K562 (cell line): ENCODE data around the gene CCL19. TPM values are rescaled to one million over a fixed set of nuclear protein-coding genes. Genes with fewer than 3 reads are reported as not detected.

ENCODE experiments used
- ESRRB ChIP-seq: fragments of 250-450 bp; sonication (Bioruptor Pico); IDR thresholded peaks from 2 replicates; pipeline ENCODE4 v1.5.0; 2020; ENCODE audit warnings: mild to moderate bottlenecking, moderate library complexity, borderline replicate concordance
- GATA2 ChIP-seq: sonication (generic); formaldehyde crosslinking; IDR thresholded peaks from 2 replicates; pipeline ENCODE4 v1.4.0; 2020; ENCODE audit warnings: mild to moderate bottlenecking, missing genetic modification reagents
- MCM2 ChIP-seq: fragments of 450-650 bp; IDR thresholded peaks from 2 replicates; pipeline ENCODE4 v1.6.1; 2017; ENCODE audit warnings: low read depth, mild to moderate bottlenecking
- PHF21A ChIP-seq: fragments of 450-650 bp; IDR thresholded peaks from 2 replicates; pipeline ENCODE4 v1.6.1; 2017; ENCODE audit warnings: low read depth, borderline replicate concordance
- POLR2AphosphoS2 ChIP-seq: IDR thresholded peaks from 2 replicates; pipeline ENCODE4 v1.6.1; 2012; ENCODE audit warnings: low read length, improper control_type of control experiment
- SRSF7 ChIP-seq: fragments of 200-400 bp; formaldehyde crosslinking; optimal IDR thresholded peaks from 2 replicates; pipeline ENCODE3; 2017; ENCODE audit warnings: mild to moderate bottlenecking, low read depth, low read length
- STAT5A ChIP-seq: IDR thresholded peaks from 2 replicates; pipeline ENCODE4 v1.6.1; 2012; ENCODE audit warnings: low read length, inconsistent platforms, borderline replicate concordance
- TEAD4 ChIP-seq, 2 experiments: sonication (generic) in 1 of 2; formaldehyde crosslinking in 1 of 2; IDR thresholded peaks; 2 replicates each; pipeline versions ENCODE4 v1.6.1 to v1.8.0; 2012 to 2022; ENCODE audit warnings: borderline replicate concordance in 1 of 2, inconsistent platforms in 1 of 2, low read length in 1 of 2, mild to moderate bottlenecking in 1 of 2, missing genetic modification reagents in 1 of 2
- ZBTB1 ChIP-seq: sonication (generic); formaldehyde crosslinking; IDR thresholded peaks from 2 replicates; pipeline ENCODE4 v1.8.1; 2023; ENCODE audit warnings: missing genetic modification reagents, low read depth, mild to moderate bottlenecking, borderline replicate concordance
- ZC3H4 ChIP-seq: sonication (generic); formaldehyde crosslinking; IDR thresholded peaks from 2 replicates; pipeline ENCODE4 v1.9.0; 2021; ENCODE audit warnings: missing genetic modification reagents, borderline replicate concordance
- ZNF134 ChIP-seq: fragments of 250-450 bp; sonication (Bioruptor Pico); conservative IDR thresholded peaks from 2 replicates; pipeline ENCODE4 v1.4.0; 2020
- ZNF507 ChIP-seq: conservative IDR thresholded peaks from 2 replicates; pipeline ENCODE4 v1.6.1; 2017; ENCODE audit warnings: missing genetic modification characterization, missing compliant biosample characterization
- polyA plus RNA-seq, 8 experiments: library from polyadenylated mRNA; depleted of rRNA in 4 of 8; stranded (reverse) in 5 of 8; unstranded in 3 of 8; fragments of >200 nt; fragmentation: Nextera tagmentation in 2 of 8; fragmentation: Illumina TruSeq in 1 of 8; extraction: Ambion mirVana in 2 of 8; extraction: Trizol in 1 of 8; gene quantifications; 2 replicates each; pipeline versions ENCODE4 v1.2.1 to v1.2.3, GENCODE V29; 2011 to 2014; ENCODE audit warnings: inconsistent platforms in 1 of 8, missing spikeins in 1 of 8
- total RNA-seq, 7 experiments: library from RNA; depleted of rRNA in 6 of 7; stranded (reverse); fragments of >200 nt in 6 of 7; fragmentation: Illumina TruSeq in 2 of 7; extraction: Trizol in 2 of 7; gene quantifications; 2 replicates each; pipeline versions ENCODE4 v1.2.1 to v1.2.3, GENCODE V29; 2011 to 2021; ENCODE audit warnings: low replicate concordance in 1 of 7
- TF ChIP-seq, protein P1 (sequence below): sonication (generic); formaldehyde crosslinking; IDR thresholded peaks from 2 replicates; pipeline ENCODE4 v1.8.0; 2022; ENCODE audit warnings: mild to moderate bottlenecking, missing genetic modification reagents
- TF ChIP-seq, protein P2 (sequence below): sonication (generic); formaldehyde crosslinking; IDR thresholded peaks from 2 replicates; pipeline ENCODE4 v1.8.0; 2022; ENCODE audit warnings: missing genetic modification reagents, mild to moderate bottlenecking, borderline replicate concordance
- TF ChIP-seq, protein P3 (sequence below): fragments of 200-800 bp; sonication (Bioruptor generic); IDR thresholded peaks from 2 replicates; pipeline ENCODE4 v1.6.1; 2016; ENCODE audit warnings: missing genetic modification characterization, missing compliant biosample characterization
- TF ChIP-seq, protein P4 (sequence below): sonication (generic); formaldehyde crosslinking; IDR thresholded peaks from 2 replicates; pipeline ENCODE4 v1.8.0; 2022; ENCODE audit warnings: mild to moderate bottlenecking, missing genetic modification reagents

Gene CCL19
- total and polyA plus RNA-seq, 9 of the 15 experiments (the other 6 are each of a cell fraction or from before 2014, with no cell fraction given) = not detected

DNA sequence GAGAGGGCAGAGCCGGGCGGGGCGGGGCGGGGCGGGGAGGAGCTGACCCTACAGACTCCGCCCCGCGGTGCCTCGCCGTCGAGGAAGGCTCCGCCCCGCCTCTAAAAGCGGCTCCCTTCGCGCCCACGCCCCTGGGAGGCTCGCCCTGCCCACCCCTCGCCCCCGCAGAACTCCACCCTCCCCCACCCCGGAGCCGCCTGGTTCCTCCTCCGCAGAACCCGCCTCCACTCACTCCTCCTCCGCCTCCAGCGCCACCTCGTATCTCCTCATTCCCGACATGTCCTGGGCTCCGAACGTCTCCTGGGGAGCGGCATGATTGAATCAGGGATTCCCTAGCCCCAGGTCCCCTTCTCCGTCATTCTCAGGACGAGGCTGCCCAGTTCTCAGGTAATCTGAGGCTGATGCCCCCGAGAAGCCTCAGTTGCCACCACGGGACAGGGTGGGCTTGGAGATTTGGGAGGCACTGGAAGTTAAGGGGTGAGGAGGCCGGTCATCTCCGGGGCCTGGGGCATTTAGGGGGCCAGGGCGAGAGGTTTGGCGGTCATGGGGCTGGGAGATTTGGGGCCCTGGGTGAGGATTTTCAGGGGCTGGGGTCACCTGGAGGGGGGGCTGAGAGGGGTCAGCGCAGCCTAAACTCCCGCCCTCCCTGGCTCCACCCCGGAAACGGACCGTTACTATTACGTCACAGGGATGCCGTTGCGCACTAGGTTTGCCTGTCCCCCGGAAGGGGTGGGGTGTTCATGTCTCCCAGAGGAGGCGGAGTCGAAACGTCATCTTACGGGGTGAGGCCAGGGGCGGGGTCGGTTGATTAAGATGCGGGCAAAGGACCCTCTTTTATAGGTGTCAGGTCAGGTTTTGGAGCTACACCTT is 25.5 kb downstream of the CCL19 start (continued):
- peak; percentile 75 for TF ChIP-seq TEAD4 (IDR thresholded peaks at IDR 0.05; ENCODE audit: low read length)
- TF ChIP-seq TEAD4 (CRISPR knock-in tag; IDR thresholded peaks at IDR 0.05; ENCODE audit: borderline replicate concordance) = no peak
- no peak for TF ChIP-seq MCM2
- TF ChIP-seq STAT5A = no peak
- TF ChIP-seq ZC3H4 (CRISPR knock-in tag) = no peak
- no peak for TF ChIP-seq POLR2AphosphoS2
- TF ChIP-seq, protein P1, sequence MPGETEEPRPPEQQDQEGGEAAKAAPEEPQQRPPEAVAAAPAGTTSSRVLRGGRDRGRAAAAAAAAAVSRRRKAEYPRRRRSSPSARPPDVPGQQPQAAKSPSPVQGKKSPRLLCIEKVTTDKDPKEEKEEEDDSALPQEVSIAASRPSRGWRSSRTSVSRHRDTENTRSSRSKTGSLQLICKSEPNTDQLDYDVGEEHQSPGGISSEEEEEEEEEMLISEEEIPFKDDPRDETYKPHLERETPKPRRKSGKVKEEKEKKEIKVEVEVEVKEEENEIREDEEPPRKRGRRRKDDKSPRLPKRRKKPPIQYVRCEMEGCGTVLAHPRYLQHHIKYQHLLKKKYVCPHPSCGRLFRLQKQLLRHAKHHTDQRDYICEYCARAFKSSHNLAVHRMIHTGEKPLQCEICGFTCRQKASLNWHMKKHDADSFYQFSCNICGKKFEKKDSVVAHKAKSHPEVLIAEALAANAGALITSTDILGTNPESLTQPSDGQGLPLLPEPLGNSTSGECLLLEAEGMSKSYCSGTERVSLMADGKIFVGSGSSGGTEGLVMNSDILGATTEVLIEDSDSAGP (CRISPR knock-in tag) = no peak
- no peak for TF ChIP-seq ZBTB1 (CRISPR knock-in tag)
- TF ChIP-seq PHF21A = no peak
- TF ChIP-seq ZNF134 = no peak
- TF ChIP-seq GATA2 = no peak
- no peak for TF ChIP-seq ESRRB (CRISPR knock-in tag)
- TF ChIP-seq, protein P2, sequence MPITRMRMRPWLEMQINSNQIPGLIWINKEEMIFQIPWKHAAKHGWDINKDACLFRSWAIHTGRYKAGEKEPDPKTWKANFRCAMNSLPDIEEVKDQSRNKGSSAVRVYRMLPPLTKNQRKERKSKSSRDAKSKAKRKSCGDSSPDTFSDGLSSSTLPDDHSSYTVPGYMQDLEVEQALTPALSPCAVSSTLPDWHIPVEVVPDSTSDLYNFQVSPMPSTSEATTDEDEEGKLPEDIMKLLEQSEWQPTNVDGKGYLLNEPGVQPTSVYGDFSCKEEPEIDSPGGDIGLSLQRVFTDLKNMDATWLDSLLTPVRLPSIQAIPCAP (CRISPR knock-in tag) = no peak
- TF ChIP-seq ZNF507 (tag) = no peak
- TF ChIP-seq, protein P3, sequence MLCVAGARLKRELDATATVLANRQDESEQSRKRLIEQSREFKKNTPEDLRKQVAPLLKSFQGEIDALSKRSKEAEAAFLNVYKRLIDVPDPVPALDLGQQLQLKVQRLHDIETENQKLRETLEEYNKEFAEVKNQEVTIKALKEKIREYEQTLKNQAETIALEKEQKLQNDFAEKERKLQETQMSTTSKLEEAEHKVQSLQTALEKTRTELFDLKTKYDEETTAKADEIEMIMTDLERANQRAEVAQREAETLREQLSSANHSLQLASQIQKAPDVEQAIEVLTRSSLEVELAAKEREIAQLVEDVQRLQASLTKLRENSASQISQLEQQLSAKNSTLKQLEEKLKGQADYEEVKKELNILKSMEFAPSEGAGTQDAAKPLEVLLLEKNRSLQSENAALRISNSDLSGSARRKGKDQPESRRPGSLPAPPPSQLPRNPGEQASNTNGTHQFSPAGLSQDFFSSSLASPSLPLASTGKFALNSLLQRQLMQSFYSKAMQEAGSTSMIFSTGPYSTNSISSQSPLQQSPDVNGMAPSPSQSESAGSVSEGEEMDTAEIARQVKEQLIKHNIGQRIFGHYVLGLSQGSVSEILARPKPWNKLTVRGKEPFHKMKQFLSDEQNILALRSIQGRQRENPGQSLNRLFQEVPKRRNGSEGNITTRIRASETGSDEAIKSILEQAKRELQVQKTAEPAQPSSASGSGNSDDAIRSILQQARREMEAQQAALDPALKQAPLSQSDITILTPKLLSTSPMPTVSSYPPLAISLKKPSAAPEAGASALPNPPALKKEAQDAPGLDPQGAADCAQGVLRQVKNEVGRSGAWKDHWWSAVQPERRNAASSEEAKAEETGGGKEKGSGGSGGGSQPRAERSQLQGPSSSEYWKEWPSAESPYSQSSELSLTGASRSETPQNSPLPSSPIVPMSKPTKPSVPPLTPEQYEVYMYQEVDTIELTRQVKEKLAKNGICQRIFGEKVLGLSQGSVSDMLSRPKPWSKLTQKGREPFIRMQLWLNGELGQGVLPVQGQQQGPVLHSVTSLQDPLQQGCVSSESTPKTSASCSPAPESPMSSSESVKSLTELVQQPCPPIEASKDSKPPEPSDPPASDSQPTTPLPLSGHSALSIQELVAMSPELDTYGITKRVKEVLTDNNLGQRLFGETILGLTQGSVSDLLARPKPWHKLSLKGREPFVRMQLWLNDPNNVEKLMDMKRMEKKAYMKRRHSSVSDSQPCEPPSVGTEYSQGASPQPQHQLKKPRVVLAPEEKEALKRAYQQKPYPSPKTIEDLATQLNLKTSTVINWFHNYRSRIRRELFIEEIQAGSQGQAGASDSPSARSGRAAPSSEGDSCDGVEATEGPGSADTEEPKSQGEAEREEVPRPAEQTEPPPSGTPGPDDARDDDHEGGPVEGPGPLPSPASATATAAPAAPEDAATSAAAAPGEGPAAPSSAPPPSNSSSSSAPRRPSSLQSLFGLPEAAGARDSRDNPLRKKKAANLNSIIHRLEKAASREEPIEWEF = no peak
- no peak for TF ChIP-seq SRSF7
- TF ChIP-seq, protein P4, sequence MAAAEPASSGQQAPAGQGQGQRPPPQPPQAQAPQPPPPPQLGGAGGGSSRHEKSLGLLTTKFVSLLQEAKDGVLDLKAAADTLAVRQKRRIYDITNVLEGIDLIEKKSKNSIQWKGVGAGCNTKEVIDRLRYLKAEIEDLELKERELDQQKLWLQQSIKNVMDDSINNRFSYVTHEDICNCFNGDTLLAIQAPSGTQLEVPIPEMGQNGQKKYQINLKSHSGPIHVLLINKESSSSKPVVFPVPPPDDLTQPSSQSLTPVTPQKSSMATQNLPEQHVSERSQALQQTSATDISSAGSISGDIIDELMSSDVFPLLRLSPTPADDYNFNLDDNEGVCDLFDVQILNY (CRISPR knock-in tag) = no peak
